Endothelial cell of umbilical vein (primary cell): ENCODE measurements around the gene TAS2R5.

Source experiments
- CTCF ChIP-seq, 2 donors: IDR thresholded peaks; 1 replicate in 1 of 2; 2 replicates in 1 of 2; pipeline ENCODE4 v1.5.1; 2011; ENCODE audit warnings: low read length in 2 of 2, mild to moderate bottlenecking in 2 of 2, moderate library complexity in 2 of 2, control low read depth in 1 of 2, inconsistent platforms in 1 of 2, low read depth in 1 of 2; ENCODE audit not compliant: insufficient read depth in 1 of 2; ENCODE audit errors: extremely low read depth in 1 of 2
- POLR2A ChIP-seq: IDR thresholded peaks from 2 replicates; pipeline ENCODE4 v1.6.1; 2012; ENCODE audit warnings: low read depth, mild to moderate bottlenecking, control low read depth, low read length
- TF ChIP-seq, protein P1 (sequence below): IDR thresholded peaks from 2 replicates; pipeline ENCODE4 v1.6.1; 2011; ENCODE audit not compliant: insufficient read depth, insufficient read length

- no peak for TF ChIP-seq CTCF (IDR thresholded peaks at IDR 0.05; ENCODE audit: extremely low read depth in 1 of 2, insufficient read depth in 1 of 2, low read depth in 1 of 2, low read length in 2 of 2)
- TF ChIP-seq, protein P1, sequence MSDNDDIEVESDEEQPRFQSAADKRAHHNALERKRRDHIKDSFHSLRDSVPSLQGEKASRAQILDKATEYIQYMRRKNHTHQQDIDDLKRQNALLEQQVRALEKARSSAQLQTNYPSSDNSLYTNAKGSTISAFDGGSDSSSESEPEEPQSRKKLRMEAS, result no peak
- no peak for TF ChIP-seq POLR2A
Measured at GRCh38 chr7:141789917-141790316, at the start of gene TAS2R5.
